Esophagus muscularis mucosa (tissue), 3 donors: Measurements from ENCODE around the gene ANKRD13B.

ENCODE experiments used
- EP300 ChIP-seq: sonication (generic); formaldehyde crosslinking; IDR thresholded peaks from one replicate; pipeline ENCODE4 v1.6.1; 2017; ENCODE audit warnings: antibody characterized with exemption
- TF ChIP-seq, protein P1 (sequence below), 3 experiments: fragments of 200-600 bp in 2 of 3; fragments of 450-650 bp in 1 of 3; sonication (generic) in 2 of 3; IDR thresholded peaks; one replicate each; pipeline ENCODE4 v1.5.1; 2017 to 2019; ENCODE audit warnings: antibody characterized with exemption in 3 of 3, mild to moderate bottlenecking in 2 of 3, moderate library complexity in 1 of 3

DNA sequence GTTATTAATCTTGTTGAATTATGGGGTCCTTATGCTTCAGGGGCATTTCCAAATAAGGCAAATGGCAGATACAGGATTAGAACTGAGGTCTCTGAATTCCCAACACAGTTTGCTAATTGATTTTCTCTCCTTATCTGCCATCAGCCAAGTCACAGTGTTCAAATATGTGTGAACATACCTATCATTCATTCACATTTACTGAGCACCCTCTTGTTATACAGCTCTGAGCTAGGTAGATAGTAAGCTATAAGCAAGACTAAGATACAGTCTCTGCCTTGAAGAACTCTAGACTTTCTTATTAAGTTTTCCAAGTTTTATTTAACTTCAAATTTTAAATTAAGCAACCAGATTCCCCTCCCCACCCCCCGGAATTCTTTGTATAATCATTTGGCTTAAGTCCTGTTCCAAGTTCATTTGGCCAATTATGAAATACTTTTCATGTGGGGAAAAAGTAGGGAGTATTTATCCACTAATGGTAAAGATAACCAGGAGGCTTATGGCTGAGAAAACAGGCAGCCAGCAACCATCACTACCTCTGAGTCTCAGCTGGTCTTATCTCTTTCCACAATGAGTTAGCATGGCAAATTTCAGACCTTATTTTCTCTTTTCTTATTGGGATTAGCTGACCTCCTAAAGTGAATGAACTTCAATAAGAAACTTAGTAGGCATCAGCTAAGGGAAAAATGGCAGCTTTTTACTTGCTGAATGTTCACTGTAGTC is 61.2 kb downstream of the ANKRD13B start:
- TF ChIP-seq, protein P1, sequence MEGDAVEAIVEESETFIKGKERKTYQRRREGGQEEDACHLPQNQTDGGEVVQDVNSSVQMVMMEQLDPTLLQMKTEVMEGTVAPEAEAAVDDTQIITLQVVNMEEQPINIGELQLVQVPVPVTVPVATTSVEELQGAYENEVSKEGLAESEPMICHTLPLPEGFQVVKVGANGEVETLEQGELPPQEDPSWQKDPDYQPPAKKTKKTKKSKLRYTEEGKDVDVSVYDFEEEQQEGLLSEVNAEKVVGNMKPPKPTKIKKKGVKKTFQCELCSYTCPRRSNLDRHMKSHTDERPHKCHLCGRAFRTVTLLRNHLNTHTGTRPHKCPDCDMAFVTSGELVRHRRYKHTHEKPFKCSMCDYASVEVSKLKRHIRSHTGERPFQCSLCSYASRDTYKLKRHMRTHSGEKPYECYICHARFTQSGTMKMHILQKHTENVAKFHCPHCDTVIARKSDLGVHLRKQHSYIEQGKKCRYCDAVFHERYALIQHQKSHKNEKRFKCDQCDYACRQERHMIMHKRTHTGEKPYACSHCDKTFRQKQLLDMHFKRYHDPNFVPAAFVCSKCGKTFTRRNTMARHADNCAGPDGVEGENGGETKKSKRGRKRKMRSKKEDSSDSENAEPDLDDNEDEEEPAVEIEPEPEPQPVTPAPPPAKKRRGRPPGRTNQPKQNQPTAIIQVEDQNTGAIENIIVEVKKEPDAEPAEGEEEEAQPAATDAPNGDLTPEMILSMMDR (IDR thresholded peaks at IDR 0.05): no peak
- TF ChIP-seq EP300: no peak
